ENCODE results near the gene ERBIN. TPM values are rescaled to one million over a fixed set of nuclear protein-coding genes. Genes with fewer than 3 reads are reported as not detected.

ERBIN gene
- total RNA-seq, 1 experiment from 2014 or later: 47.2 TPM

DNA sequence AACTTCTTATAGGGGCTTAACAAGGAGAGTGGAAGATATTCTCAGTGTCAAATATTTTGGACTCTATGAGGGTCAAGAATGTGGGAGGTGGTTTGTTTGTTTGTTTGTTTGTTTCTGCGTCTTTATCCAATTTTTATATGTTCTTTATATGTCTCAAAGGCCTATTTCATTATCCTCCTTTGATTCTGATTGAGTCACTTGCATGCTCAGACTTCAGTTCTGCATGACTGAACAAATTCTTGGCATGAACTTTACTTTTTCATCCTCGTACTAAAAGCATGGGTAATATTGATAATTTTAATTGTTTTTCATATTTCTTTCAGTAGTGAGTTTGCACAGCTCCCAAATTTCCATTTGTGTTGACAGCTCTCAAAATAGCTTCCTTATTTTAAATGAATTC lies 19.2 kb upstream of the ERBIN start:
- CTCF ChIA-PET: no interaction called here
- H3K36me3 ChIP-seq (ENCODE audit: control insufficient read depth, insufficient read depth, low read length): no peaks in the 10 kb centered on the region
- no peak for DNase-seq
- H3K9me3 Mint-ChIP-seq (ENCODE audit: unreplicated experiment): no peaks in the 10 kb centered on the region
- TF ChIP-seq, protein P1, sequence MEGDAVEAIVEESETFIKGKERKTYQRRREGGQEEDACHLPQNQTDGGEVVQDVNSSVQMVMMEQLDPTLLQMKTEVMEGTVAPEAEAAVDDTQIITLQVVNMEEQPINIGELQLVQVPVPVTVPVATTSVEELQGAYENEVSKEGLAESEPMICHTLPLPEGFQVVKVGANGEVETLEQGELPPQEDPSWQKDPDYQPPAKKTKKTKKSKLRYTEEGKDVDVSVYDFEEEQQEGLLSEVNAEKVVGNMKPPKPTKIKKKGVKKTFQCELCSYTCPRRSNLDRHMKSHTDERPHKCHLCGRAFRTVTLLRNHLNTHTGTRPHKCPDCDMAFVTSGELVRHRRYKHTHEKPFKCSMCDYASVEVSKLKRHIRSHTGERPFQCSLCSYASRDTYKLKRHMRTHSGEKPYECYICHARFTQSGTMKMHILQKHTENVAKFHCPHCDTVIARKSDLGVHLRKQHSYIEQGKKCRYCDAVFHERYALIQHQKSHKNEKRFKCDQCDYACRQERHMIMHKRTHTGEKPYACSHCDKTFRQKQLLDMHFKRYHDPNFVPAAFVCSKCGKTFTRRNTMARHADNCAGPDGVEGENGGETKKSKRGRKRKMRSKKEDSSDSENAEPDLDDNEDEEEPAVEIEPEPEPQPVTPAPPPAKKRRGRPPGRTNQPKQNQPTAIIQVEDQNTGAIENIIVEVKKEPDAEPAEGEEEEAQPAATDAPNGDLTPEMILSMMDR (IDR thresholded peaks at IDR 0.05; ENCODE audit: insufficient read depth in 1 of 2, low read depth in 1 of 2, low read length in 1 of 2, severe bottlenecking in 1 of 2, unreplicated experiment in 1 of 2): no peak
- no TSS peak for BruUV-seq (replicated peaks)
- H3K27me3 ChIP-seq (replicated peaks; ENCODE audit: control insufficient read depth, insufficient read depth, low read length): no peaks in the 10 kb centered on the region
- no peaks in the 10 kb centered on the region for H3K9me3 ChIP-seq
- H3K4me1 Mint-ChIP-seq (ENCODE audit: low read depth, unreplicated experiment): no peaks in the 10 kb centered on the region
- no peak overlapping the region for H3K4me3 Mint-ChIP-seq (ENCODE audit: unreplicated experiment)
- H3K4me1 ChIP-seq: no peaks in the 10 kb centered on the region
- no peaks in the 10 kb centered on the region for H3K36me3 Mint-ChIP-seq (ENCODE audit: insufficient read depth, unreplicated experiment)
- H3K27ac Mint-ChIP-seq (ENCODE audit: unreplicated experiment): no peak overlapping the region
- intact Hi-C loops (cut with micrococcal nuclease; ENCODE audit: unreplicated experiment): no loop called here
- no peaks in the 10 kb centered on the region for H3K27me3 Mint-ChIP-seq (ENCODE audit: insufficient read depth, unreplicated experiment)
- POLR2A ChIA-PET: no interaction called here
- H3K4me3 ChIP-seq (ENCODE audit: low read depth, low read length): no peak overlapping the region

DNA sequence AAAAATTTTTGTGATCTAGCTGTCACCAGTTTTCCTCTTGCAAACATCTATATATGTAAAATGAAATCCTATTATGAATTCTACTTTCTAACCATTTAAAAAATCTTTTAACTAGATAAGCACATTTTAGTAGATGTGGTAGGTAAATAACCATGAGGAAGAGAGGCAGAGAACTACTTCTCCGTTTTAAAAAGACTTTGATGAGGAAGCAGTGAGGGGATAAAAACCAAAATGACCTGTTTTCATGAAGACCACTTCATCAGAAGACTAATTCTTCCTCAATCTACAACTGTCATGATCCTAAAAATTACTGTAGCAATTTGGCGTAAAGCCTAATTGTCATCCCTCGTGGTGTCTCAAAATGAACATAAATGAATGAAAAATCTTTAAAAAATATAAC lies 15.7 kb upstream of the ERBIN start:
- Histone ChIP-seq H3K36me3 (ENCODE audit: control insufficient read depth, insufficient read depth, low read length) (no peaks in the 10 kb centered on the region), H3K4me1 (peaks cover 15% of the 10 kb centered on the region), H3K9me3 (no peaks in the 10 kb centered on the region), H3K27me3 (replicated peaks; ENCODE audit: control insufficient read depth, insufficient read depth, low read length) (no peaks in the 10 kb centered on the region), H3K4me3 (ENCODE audit: low read depth, low read length) (no peak overlapping the region)
- intact Hi-C loops (cut with micrococcal nuclease; ENCODE audit: unreplicated experiment): no loop called here
- DNase-seq: no peak
- POLR2A ChIA-PET: no interaction called here
- TF ChIP-seq, protein P1 (IDR thresholded peaks at IDR 0.05; ENCODE audit: insufficient read depth in 1 of 2, low read depth in 1 of 2, low read length in 1 of 2, severe bottlenecking in 1 of 2, unreplicated experiment in 1 of 2): no peak
- Mint-ChIP-seq H3K4me1 (ENCODE audit: low read depth, unreplicated experiment) (peaks cover 10% of the 10 kb centered on the region), H3K27me3 (ENCODE audit: insufficient read depth, unreplicated experiment) (no peaks in the 10 kb centered on the region), H3K36me3 (ENCODE audit: insufficient read depth, unreplicated experiment) (no peaks in the 10 kb centered on the region), H3K9me3 (ENCODE audit: unreplicated experiment) (no peaks in the 10 kb centered on the region), H3K27ac (ENCODE audit: unreplicated experiment) (no peak overlapping the region), H3K4me3 (ENCODE audit: unreplicated experiment) (no peak overlapping the region)
- BruUV-seq (replicated peaks): no TSS peak
- CTCF ChIA-PET: no interaction called here

DNA sequence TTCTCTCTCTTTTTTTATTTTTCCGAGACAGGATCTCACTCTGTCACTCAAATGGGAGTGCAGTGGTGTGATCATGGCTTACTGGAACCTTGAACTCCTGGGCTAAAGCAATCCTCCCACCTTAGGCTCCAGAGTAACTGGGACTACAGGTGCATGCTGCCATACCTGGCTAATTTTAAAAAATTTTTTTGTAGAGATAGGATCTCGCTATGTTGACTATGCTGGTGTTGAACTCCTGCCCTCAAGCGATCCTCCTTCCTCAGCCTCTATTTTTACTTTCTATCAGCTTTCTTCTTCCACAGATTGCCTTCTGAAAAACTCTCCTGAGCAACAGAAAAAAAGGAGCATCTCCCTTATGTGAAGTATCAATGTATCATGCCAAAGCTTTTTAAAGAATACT lies 14.1 kb upstream of the ERBIN start:
- H3K4me1 ChIP-seq: peaks cover 15% of the 10 kb centered on the region
- no peaks in the 10 kb centered on the region for H3K27me3 ChIP-seq (replicated peaks; ENCODE audit: control insufficient read depth, insufficient read depth, low read length)
- Mint-ChIP-seq H3K4me3 (ENCODE audit: unreplicated experiment) (no peak overlapping the region), H3K4me1 (ENCODE audit: low read depth, unreplicated experiment) (peaks cover 10% of the 10 kb centered on the region), H3K27ac (ENCODE audit: unreplicated experiment) (no peak overlapping the region), H3K36me3 (ENCODE audit: insufficient read depth, unreplicated experiment) (no peaks in the 10 kb centered on the region), H3K9me3 (ENCODE audit: unreplicated experiment) (no peaks in the 10 kb centered on the region), H3K27me3 (ENCODE audit: insufficient read depth, unreplicated experiment) (no peaks in the 10 kb centered on the region)
- H3K9me3 ChIP-seq: no peaks in the 10 kb centered on the region
- no peak for DNase-seq
- TF ChIP-seq, protein P1 (IDR thresholded peaks at IDR 0.05; ENCODE audit: insufficient read depth in 1 of 2, low read depth in 1 of 2, low read length in 1 of 2, severe bottlenecking in 1 of 2, unreplicated experiment in 1 of 2): no peak
- POLR2A ChIA-PET: no interaction called here
- no TSS peak for BruUV-seq (replicated peaks)
- H3K4me3 ChIP-seq (ENCODE audit: low read depth, low read length): no peak overlapping the region
- H3K36me3 ChIP-seq (ENCODE audit: control insufficient read depth, insufficient read depth, low read length): no peaks in the 10 kb centered on the region
- CTCF ChIA-PET: no interaction called here
- intact Hi-C loops (cut with micrococcal nuclease; ENCODE audit: unreplicated experiment): no loop called here

Data from Caco-2 (cell line).